Lung (tissue), 12 donors: ENCODE data around the gene OTOP3. TPM values are rescaled to one million over a fixed set of nuclear protein-coding genes. Genes with fewer than 3 reads are reported as not detected.
A peak's percentile ranks its signal among the peaks of the same experiment; 100 is the strongest.

Experiments used
- ATAC-seq: fragments of 200-7000 bp; cut with Tn5 transposase; one replicate; pipeline ENCODE4 v1.9.1; 2020; ENCODE audit warnings: moderate number of reproducible peaks; ENCODE audit not compliant: insufficient read depth, low FRiP score
- DNase-seq, 3 donors: peaks; one replicate each; pipeline ENCODE4 v3.0.0-alpha.2; 2013 to 2017
- H3K27ac ChIP-seq, 2 donors: one replicate each; pipeline ENCODE4 v1.5.1; 2013; ENCODE audit warnings: mild to moderate bottlenecking in 2 of 2, moderate library complexity in 2 of 2, control low read depth in 1 of 2, inconsistent platforms in 1 of 2, low read depth in 1 of 2, low read length in 1 of 2
- H3K27me3 ChIP-seq, 3 donors: one replicate each; pipeline ENCODE4 v1.5.1; 2013; ENCODE audit warnings: low read length in 2 of 3; ENCODE audit not compliant: control insufficient read depth in 3 of 3, insufficient read depth in 3 of 3
- H3K36me3 ChIP-seq, 4 donors: one replicate each; pipeline ENCODE4 v1.5.1; 2013; ENCODE audit warnings: low read length in 4 of 4, mild to moderate bottlenecking in 1 of 4, moderate library complexity in 1 of 4; ENCODE audit not compliant: control insufficient read depth in 4 of 4, insufficient read depth in 4 of 4
- H3K4me1 ChIP-seq, 5 donors: one replicate each; pipeline ENCODE4 v1.5.1; 2013; ENCODE audit warnings: low read length in 5 of 5, mild to moderate bottlenecking in 2 of 5, moderate library complexity in 1 of 5; ENCODE audit not compliant: control insufficient read depth in 5 of 5, insufficient read depth in 5 of 5
- H3K4me3 ChIP-seq: one replicate; pipeline ENCODE4 v1.5.1; 2013; ENCODE audit warnings: mild to moderate bottlenecking, control low read depth, moderate library complexity
- H3K9ac ChIP-seq, 2 donors: one replicate each; pipeline ENCODE4 v1.5.1; 2013; ENCODE audit warnings: low read length in 2 of 2, control low read depth in 1 of 2; ENCODE audit not compliant: insufficient read depth in 1 of 2
- H3K9me3 ChIP-seq, 4 donors: one replicate each; pipeline ENCODE4 v1.5.1; 2013; ENCODE audit warnings: low read length in 3 of 4, mild to moderate bottlenecking in 1 of 4, moderate library complexity in 1 of 4; ENCODE audit not compliant: control insufficient read depth in 4 of 4, insufficient read depth in 3 of 4
- CTCF ChIP-seq: IDR thresholded peaks from 2 replicates; pipeline ENCODE4 v1.5.1; 2012; ENCODE audit warnings: mild to moderate bottlenecking; ENCODE audit errors: control extremely low read depth, extremely low read depth
- WGBS, 2 donors: extraction: QIAGEN DNeasy Blood & Tissue Kit; methylation state at CpG; one replicate each; pipeline ENCODE4 v1.1.7; 2013; 5-methylcytosine and 5-hydroxymethylcytosine counted together
- polyA plus RNA-seq, 2 donors: library from polyadenylated mRNA; stranded (reverse); fragments of 200-250 nt; gene quantifications; one replicate each; pipeline ENCODE4 v1.2.1, GENCODE V29; 2013
- total RNA-seq, 2 donors: library from RNA; depleted of rRNA in 1 of 2; stranded (reverse); fragments of >200 nt in 1 of 2; gene quantifications; one replicate each; pipeline ENCODE4 v1.2.1, GENCODE V29; 2014 to 2021
- donor health status: control.
- donor health status: control.
- donor health status: Bipolar disorder and iron deficiency.
- donor health status: healthy.
- donor health status: DM: yes; HTN: yes; CAD: no.

Gene OTOP3
- total and polyA plus RNA-seq, 4 donors = not detected

GRCh38 chr17:74986206-74986576 lies 50.5 kb downstream of the OTOP3 start:
- H3K4me3 ChIP-seq = no peak overlapping the region
- WGBS, 2 donors = 89 to 98% methylated on average over 3 of the region's 3 CpGs

GRCh38 chr17:74987418-74987908 lies 51.8 kb downstream of the OTOP3 start, which contains the start of gene CDR2L:
CDR2L (plus strand) TSS chr17:74987632; CDS start chr17:74988044, 412 bp downstream.
- H3K9me3 ChIP-seq = no peaks in the 10 kb centered on the region
- peak within 1 kb of the TSS; percentile 90 to 96 for H3K27ac ChIP-seq
- 0 to 1% methylated on average over 31 to 51 of the region's 51 CpGs for WGBS, 2 donors
- H3K4me1 ChIP-seq = peaks cover 3 to 21% (median 7%) of the 10 kb centered on the region in 5 donors
- peaks cover 0 to 1% (median 0%) of the 10 kb centered on the region in 4 donors for H3K36me3 ChIP-seq
- H3K27me3 ChIP-seq = no peaks in the 10 kb centered on the region
- H3K4me3 ChIP-seq = peak within 1 kb of the TSS; percentile 75
- peak within 1 kb of the TSS; percentile 88 to 94 for H3K9ac ChIP-seq
- DNase-seq (peak; percentile 96 to 98 (median 97)), ATAC-seq (peak; percentile 96)
- no peak for TF ChIP-seq CTCF

More at GRCh38 chr17:74986206-74986576, 50.5 kb downstream of the OTOP3 start:
- Histone ChIP-seq H3K9me3 (no peaks in the 10 kb centered on the region), H3K36me3 (peaks cover 0 to 1% (median 0%) of the 10 kb centered on the region in 4 donors), H3K27ac (no peak overlapping the region), H3K4me1 (peaks cover 5 to 29% (median 11%) of the 10 kb centered on the region in 5 donors), H3K9ac (no peak overlapping the region), H3K27me3 (no peaks in the 10 kb centered on the region)
- DNase-seq (no peak), ATAC-seq (no peak)
- no peak for TF ChIP-seq CTCF

- DNase-seq (peak; percentile 91 to 92 (median 92)), ATAC-seq (peak; percentile 44)
- Histone ChIP-seq H3K9ac (peak overlapping the region; percentile 88 to 94), H3K4me1 (peaks cover 3 to 21% (median 7%) of the 10 kb centered on the region in 5 donors), H3K36me3 (peaks cover 0 to 1% (median 0%) of the 10 kb centered on the region in 4 donors), H3K9me3 (no peaks in the 10 kb centered on the region), H3K27ac (peak overlapping the region; percentile 90 to 96), H3K27me3 (no peaks in the 10 kb centered on the region), H3K4me3 (peak overlapping the region; percentile 75)
- 1 to 2% methylated on average over 55 to 76 of the region's 76 CpGs for WGBS, 2 donors
- no peak for TF ChIP-seq CTCF
Measured at GRCh38 chr17:74987909-74988711, 52.4 kb downstream of the OTOP3 start.
